Activated CD4-positive, alpha-beta T cell treated with anti-CD3 and anti-CD28 coated beads, Interleukin-2, amount 50 U/mL, for 24 hours (primary cell): ENCODE data around the gene PCDHB15.
"Not testable (repeated sequence)": the region's sequence is repeated elsewhere in the genome, so short reads cannot be mapped to it uniquely, and the experiment has no call there.

Experiments used
- DNase-seq, 2 donors: peaks; one replicate each; pipeline ENCODE4 v3.0.0-alpha.2; 2020; ENCODE audit warnings: low read depth in 1 of 2, low spot score in 1 of 2

PCDHB15 gene

GRCh38 chr5:141247434-141247833 is 2.2 kb downstream of the PCDHB15 start:
- DNase-seq, result not testable (repeated sequence)

- DNase-seq, result no peak
Observed at GRCh38 chr5:141250576-141250975, 5.4 kb downstream of the PCDHB15 start.

- DNase-seq, result no peak
Observed at GRCh38 chr5:141258464-141258863, 13.3 kb downstream of the PCDHB15 start.

- no peak for DNase-seq
Observed at GRCh38 chr5:141258948-141259347, 13.8 kb downstream of the PCDHB15 start.

GRCh38 chr5:141260458-141261237 is 15.5 kb downstream of the PCDHB15 start:
- DNase-seq, result no peak

- no peak for DNase-seq
Observed at GRCh38 chr5:141261238-141261546, 16.0 kb downstream of the PCDHB15 start.

- DNase-seq, result no peak
Observed at GRCh38 chr5:141269195-141269594, 24.0 kb downstream of the PCDHB15 start.

- no peak for DNase-seq
Observed at GRCh38 chr5:141272906-141273305, 27.7 kb downstream of the PCDHB15 start.

- no peak for DNase-seq
Observed at GRCh38 chr5:141298376-141298775, 53.2 kb downstream of the PCDHB15 start.
